ENCODE data around the gene MEGF9.

GRCh38 chr9:120705174-120705573 lies 9.1 kb downstream of the MEGF9 start:
- TF ChIP-seq POGZ (CRISPR knock-in tag; IDR thresholded peaks at IDR 0.05) (no peak), CTCF (CRISPR knock-in tag; IDR thresholded peaks at IDR 0.05) (no peak), GLI4 (CRISPR knock-in tag; IDR thresholded peaks at IDR 0.05; ENCODE audit: borderline replicate concordance) (no peak), POLR2A (IDR thresholded peaks at IDR 0.05; ENCODE audit: insufficient read depth in 1 of 2, low read depth in 2 of 2, low read length in 2 of 2) (no peak), DPF2 (CRISPR knock-in tag; IDR thresholded peaks at IDR 0.05; ENCODE audit: borderline replicate concordance, low read depth) (no peak), ZNF570 (CRISPR knock-in tag; IDR thresholded peaks at IDR 0.05; ENCODE audit: borderline replicate concordance) (no peak), ZNF414 (CRISPR knock-in tag; IDR thresholded peaks at IDR 0.05) (no peak), HMG20B (CRISPR knock-in tag; conservative IDR thresholded peaks at IDR 0.05) (no peak), RBM22 (optimal IDR thresholded peaks at IDR 0.05; ENCODE audit: low read length) (no peak), POLR2AphosphoS5 (IDR thresholded peaks at IDR 0.05; ENCODE audit: low read depth, low read length) (no peak)
